K562 (cell line): ENCODE data around the gene ADAM15. TPM values are rescaled to one million over a fixed set of nuclear protein-coding genes. Genes with fewer than 3 reads are reported as not detected.
A peak's percentile ranks its signal among the peaks of the same experiment; 100 is the strongest.

Experiments used
- ARID3A ChIP-seq: IDR thresholded peaks from 2 replicates; pipeline ENCODE4 v1.6.1; 2012; ENCODE audit warnings: low read depth, low read length, improper control_type of control experiment, borderline replicate concordance
- ATF1 ChIP-seq, 2 experiments: fragments of 450-650 bp in 1 of 2; IDR thresholded peaks; 2 replicates each; pipeline ENCODE4 v1.6.1; 2016; ENCODE audit warnings: missing compliant biosample characterization in 1 of 2, missing genetic modification characterization in 1 of 2
- GABPA ChIP-seq: fragments of 200-800 bp; sonication (Bioruptor generic); conservative IDR thresholded peaks from 2 replicates; pipeline ENCODE4 v1.6.1; 2016; ENCODE audit warnings: low read depth, missing genetic modification characterization, missing compliant biosample characterization
- MCM2 ChIP-seq: fragments of 450-650 bp; IDR thresholded peaks from 2 replicates; pipeline ENCODE4 v1.6.1; 2017; ENCODE audit warnings: low read depth, mild to moderate bottlenecking
- PHF21A ChIP-seq: fragments of 450-650 bp; IDR thresholded peaks from 2 replicates; pipeline ENCODE4 v1.6.1; 2017; ENCODE audit warnings: low read depth, borderline replicate concordance
- ZBTB17 ChIP-seq: fragments of 450-650 bp; formaldehyde crosslinking; IDR thresholded peaks from 2 replicates; pipeline ENCODE4 v1.4.0; 2020; ENCODE audit warnings: mild to moderate bottlenecking
- ZBTB49 ChIP-seq: sonication (generic); formaldehyde crosslinking; IDR thresholded peaks from 2 replicates; pipeline ENCODE4 v1.8.0; 2022; ENCODE audit warnings: missing genetic modification reagents, mild to moderate bottlenecking, borderline replicate concordance
- ZNF263 ChIP-seq: sonication (generic); formaldehyde crosslinking; IDR thresholded peaks from 2 replicates; pipeline ENCODE4 v1.8.0; 2022; ENCODE audit warnings: mild to moderate bottlenecking, missing genetic modification reagents, borderline replicate concordance
- ZNF449 ChIP-seq: fragments of 250-450 bp; sonication (Bioruptor Pico); IDR thresholded peaks from 2 replicates; pipeline ENCODE4 v1.8.0; 2022; ENCODE audit warnings: moderate library complexity, mild to moderate bottlenecking, inconsistent platforms
- polyA plus RNA-seq, 8 experiments: library from polyadenylated mRNA; depleted of rRNA in 4 of 8; stranded (reverse) in 5 of 8; unstranded in 3 of 8; fragments of >200 nt; fragmentation: Nextera tagmentation in 2 of 8; fragmentation: Illumina TruSeq in 1 of 8; extraction: Ambion mirVana in 2 of 8; extraction: Trizol in 1 of 8; gene quantifications; 2 replicates each; pipeline versions ENCODE4 v1.2.1 to v1.2.3, GENCODE V29; 2011 to 2014; ENCODE audit warnings: inconsistent platforms in 1 of 8, missing spikeins in 1 of 8
- total RNA-seq, 7 experiments: library from RNA; depleted of rRNA in 6 of 7; stranded (reverse); fragments of >200 nt in 6 of 7; fragmentation: Illumina TruSeq in 2 of 7; extraction: Trizol in 2 of 7; gene quantifications; 2 replicates each; pipeline versions ENCODE4 v1.2.1 to v1.2.3, GENCODE V29; 2011 to 2021; ENCODE audit warnings: low replicate concordance in 1 of 7
- TF ChIP-seq, protein P1 (sequence below), 2 experiments: IDR thresholded peaks; 2 replicates each; pipeline ENCODE4 v1.6.1; 2011; ENCODE audit warnings: borderline replicate concordance in 1 of 2, control low read depth in 1 of 2, low read depth in 1 of 2, low read length in 1 of 2, mild to moderate bottlenecking in 1 of 2, mixed read lengths in 1 of 2, moderate library complexity in 1 of 2; ENCODE audit not compliant: insufficient read depth in 1 of 2, insufficient read length in 1 of 2, poor library complexity in 1 of 2, severe bottlenecking in 1 of 2; ENCODE audit errors: extremely low read depth in 1 of 2
- TF ChIP-seq, protein P2 (sequence below), 2 experiments: fragments of 450-650 bp; IDR thresholded peaks; 2 replicates each; pipeline ENCODE4 v1.6.1; 2018; ENCODE audit warnings: mild to moderate bottlenecking in 2 of 2, low read depth in 1 of 2; ENCODE audit not compliant: partially characterized antibody in 2 of 2
- TF ChIP-seq, protein P3 (sequence below): fragments of 450-650 bp; IDR thresholded peaks from 2 replicates; pipeline ENCODE4 v1.6.1; 2016; ENCODE audit warnings: missing biosample characterization, missing genetic modification characterization

The ADAM15 gene
- total and polyA plus RNA-seq, 9 of the 15 experiments (the other 6 are each of a cell fraction or from before 2014, with no cell fraction given) = 0.69 to 72.3 (median 32.8) TPM

DNA sequence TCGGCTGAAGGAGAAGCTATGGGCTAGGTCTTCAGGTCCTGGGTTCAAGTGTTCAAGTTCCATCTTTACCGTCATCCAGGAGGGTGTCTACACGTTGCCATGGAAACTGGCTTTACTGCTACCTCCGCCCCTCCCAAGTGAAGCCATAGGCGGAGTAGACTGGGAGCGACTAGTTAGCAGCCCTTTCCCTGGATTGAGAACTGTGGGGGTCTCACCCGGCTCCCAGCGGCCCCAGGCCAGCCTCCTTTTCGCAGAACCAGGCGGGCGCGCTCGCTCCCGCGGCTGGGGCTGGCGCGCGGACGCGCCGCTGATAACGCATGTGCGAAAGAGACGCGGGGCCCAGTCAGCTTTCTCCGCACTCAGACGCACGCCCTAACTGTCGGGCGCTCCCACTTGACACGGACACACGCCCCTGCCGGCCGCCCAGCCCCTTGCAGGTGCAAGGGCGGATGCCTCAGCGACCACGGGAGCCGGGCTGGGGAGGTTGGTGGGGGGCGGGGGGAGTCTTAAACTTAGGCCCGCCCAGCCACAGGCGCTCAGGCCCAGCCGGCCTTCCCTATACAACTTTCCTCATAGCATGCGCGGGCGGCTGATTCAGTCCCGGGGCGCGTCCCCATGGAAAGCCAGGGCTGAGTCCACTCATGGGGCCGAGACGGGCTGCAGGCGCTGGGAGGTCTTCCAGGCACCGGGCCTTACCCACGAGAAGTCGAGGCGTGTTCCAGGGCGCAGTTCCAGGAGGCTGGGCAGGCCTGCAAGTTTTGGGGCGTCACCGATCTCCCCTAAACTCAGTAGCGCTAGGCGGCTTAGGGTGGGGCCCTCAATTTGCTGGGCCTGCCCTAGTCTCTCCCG is 19.8 kb downstream of the ADAM15 start (continued):
- TF ChIP-seq MCM2 (no peak), PHF21A (0 out of 2 replicates have a peak, but pooled peaks have one; percentile 17), ARID3A (no peak), ATF1 (CRISPR knock-in tag; IDR thresholded peaks at IDR 0.05) (no peak; the same call in 1 of the 2 replicates), ATF1 (tag; IDR thresholded peaks at IDR 0.05) (peak; percentile 67), ZNF449 (CRISPR knock-in tag) (no peak), ZBTB49 (CRISPR knock-in tag) (no peak), ZNF263 (CRISPR knock-in tag) (peak; percentile 46; the same call in 1 of the 2 replicates), GABPA (no peak), ZBTB17 (peak; percentile 47; the same call in 1 of the 2 replicates)
- TF ChIP-seq, protein P1, sequence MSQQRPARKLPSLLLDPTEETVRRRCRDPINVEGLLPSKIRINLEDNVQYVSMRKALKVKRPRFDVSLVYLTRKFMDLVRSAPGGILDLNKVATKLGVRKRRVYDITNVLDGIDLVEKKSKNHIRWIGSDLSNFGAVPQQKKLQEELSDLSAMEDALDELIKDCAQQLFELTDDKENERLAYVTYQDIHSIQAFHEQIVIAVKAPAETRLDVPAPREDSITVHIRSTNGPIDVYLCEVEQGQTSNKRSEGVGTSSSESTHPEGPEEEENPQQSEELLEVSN (IDR thresholded peaks at IDR 0.05; ENCODE audit: borderline replicate concordance in 1 of 2, extremely low read depth in 1 of 2, insufficient read depth in 1 of 2, insufficient read length in 1 of 2, low read depth in 1 of 2, low read length in 1 of 2, poor library complexity in 1 of 2, severe bottlenecking in 1 of 2) = peak; percentile 69 to 87
- TF ChIP-seq, protein P2, sequence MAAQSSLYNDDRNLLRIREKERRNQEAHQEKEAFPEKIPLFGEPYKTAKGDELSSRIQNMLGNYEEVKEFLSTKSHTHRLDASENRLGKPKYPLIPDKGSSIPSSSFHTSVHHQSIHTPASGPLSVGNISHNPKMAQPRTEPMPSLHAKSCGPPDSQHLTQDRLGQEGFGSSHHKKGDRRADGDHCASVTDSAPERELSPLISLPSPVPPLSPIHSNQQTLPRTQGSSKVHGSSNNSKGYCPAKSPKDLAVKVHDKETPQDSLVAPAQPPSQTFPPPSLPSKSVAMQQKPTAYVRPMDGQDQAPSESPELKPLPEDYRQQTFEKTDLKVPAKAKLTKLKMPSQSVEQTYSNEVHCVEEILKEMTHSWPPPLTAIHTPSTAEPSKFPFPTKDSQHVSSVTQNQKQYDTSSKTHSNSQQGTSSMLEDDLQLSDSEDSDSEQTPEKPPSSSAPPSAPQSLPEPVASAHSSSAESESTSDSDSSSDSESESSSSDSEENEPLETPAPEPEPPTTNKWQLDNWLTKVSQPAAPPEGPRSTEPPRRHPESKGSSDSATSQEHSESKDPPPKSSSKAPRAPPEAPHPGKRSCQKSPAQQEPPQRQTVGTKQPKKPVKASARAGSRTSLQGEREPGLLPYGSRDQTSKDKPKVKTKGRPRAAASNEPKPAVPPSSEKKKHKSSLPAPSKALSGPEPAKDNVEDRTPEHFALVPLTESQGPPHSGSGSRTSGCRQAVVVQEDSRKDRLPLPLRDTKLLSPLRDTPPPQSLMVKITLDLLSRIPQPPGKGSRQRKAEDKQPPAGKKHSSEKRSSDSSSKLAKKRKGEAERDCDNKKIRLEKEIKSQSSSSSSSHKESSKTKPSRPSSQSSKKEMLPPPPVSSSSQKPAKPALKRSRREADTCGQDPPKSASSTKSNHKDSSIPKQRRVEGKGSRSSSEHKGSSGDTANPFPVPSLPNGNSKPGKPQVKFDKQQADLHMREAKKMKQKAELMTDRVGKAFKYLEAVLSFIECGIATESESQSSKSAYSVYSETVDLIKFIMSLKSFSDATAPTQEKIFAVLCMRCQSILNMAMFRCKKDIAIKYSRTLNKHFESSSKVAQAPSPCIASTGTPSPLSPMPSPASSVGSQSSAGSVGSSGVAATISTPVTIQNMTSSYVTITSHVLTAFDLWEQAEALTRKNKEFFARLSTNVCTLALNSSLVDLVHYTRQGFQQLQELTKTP (IDR thresholded peaks at IDR 0.05; ENCODE audit: low read depth in 1 of 2, partially characterized antibody in 2 of 2) = no peak
- TF ChIP-seq, protein P3, sequence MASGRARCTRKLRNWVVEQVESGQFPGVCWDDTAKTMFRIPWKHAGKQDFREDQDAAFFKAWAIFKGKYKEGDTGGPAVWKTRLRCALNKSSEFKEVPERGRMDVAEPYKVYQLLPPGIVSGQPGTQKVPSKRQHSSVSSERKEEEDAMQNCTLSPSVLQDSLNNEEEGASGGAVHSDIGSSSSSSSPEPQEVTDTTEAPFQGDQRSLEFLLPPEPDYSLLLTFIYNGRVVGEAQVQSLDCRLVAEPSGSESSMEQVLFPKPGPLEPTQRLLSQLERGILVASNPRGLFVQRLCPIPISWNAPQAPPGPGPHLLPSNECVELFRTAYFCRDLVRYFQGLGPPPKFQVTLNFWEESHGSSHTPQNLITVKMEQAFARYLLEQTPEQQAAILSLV (tag) = no peak
